HG03064 (cell line): Measurements from ENCODE around the gene NKTR.
"Not testable (repeated sequence)": the region's sequence is repeated elsewhere in the genome, so short reads cannot be mapped to it uniquely, and the experiment has no call there.

Source experiments
- ATAC-seq: cut with Tn5 transposase; IDR thresholded peaks from one replicate; pipeline ENCODE4 v1.9.1; 2021; ENCODE audit warnings: low read depth; ENCODE audit not compliant: unreplicated experiment

NKTR gene

GRCh38 chr3:42593635-42594034, 6.9 kb upstream of the NKTR start:
- no peak for ATAC-seq

GRCh38 chr3:42595682-42596081, 4.8 kb upstream of the NKTR start:
- ATAC-seq = no peak

GRCh38 chr3:42597098-42597497, 3.4 kb upstream of the NKTR start:
- not testable (repeated sequence) for ATAC-seq

- peak; percentile 9 for ATAC-seq
These were observed 631 bp downstream of the NKTR start for GRCh38 chr3:42600958-42601675.

GRCh38 chr3:42601896-42602581, 1.6 kb downstream of the NKTR start:
- ATAC-seq = no peak

- ATAC-seq = no peak
These were observed 2.5 kb downstream of the NKTR start for GRCh38 chr3:42602961-42603360.

- no peak for ATAC-seq
These were observed 5.2 kb downstream of the NKTR start for GRCh38 chr3:42605546-42606173.

GRCh38 chr3:42608581-42608980, 8.1 kb downstream of the NKTR start:
- ATAC-seq = no peak

- ATAC-seq = no peak
These were observed 10.5 kb downstream of the NKTR start for GRCh38 chr3:42610976-42611375.

GRCh38 chr3:42612217-42612616, 11.7 kb downstream of the NKTR start:
- ATAC-seq = no peak

- ATAC-seq = peak; percentile 73
These were observed 12.4 kb downstream of the NKTR start for GRCh38 chr3:42612928-42613327.

- ATAC-seq = no peak
These were observed 13.0 kb downstream of the NKTR start for GRCh38 chr3:42613462-42613861.

- ATAC-seq = no peak
These were observed 31.1 kb downstream of the NKTR start for GRCh38 chr3:42631620-42632019.

- no peak for ATAC-seq
These were observed 31.7 kb downstream of the NKTR start for GRCh38 chr3:42632146-42632545.

GRCh38 chr3:42633544-42633943, 33.1 kb downstream of the NKTR start:
- ATAC-seq = no peak

- ATAC-seq = no peak
These were observed 34.6 kb downstream of the NKTR start for GRCh38 chr3:42635111-42635510.

GRCh38 chr3:42637001-42637400, 36.5 kb downstream of the NKTR start:
- ATAC-seq = no peak

GRCh38 chr3:42638339-42638842, 37.9 kb downstream of the NKTR start:
- ATAC-seq = no peak

- no peak for ATAC-seq
These were observed 38.7 kb downstream of the NKTR start for GRCh38 chr3:42639192-42639591.

- no peak for ATAC-seq
These were observed 39.6 kb downstream of the NKTR start for GRCh38 chr3:42640129-42640528.

GRCh38 chr3:42640771-42641370, 40.4 kb downstream of the NKTR start:
- ATAC-seq = no peak
